Motor neuron (in vitro differentiated cells): Measurements from ENCODE around the gene PLB1. TPM values are rescaled to one million over a fixed set of nuclear protein-coding genes. Genes with fewer than 3 reads are reported as not detected.
"Not testable (repeated sequence)": the region's sequence is repeated elsewhere in the genome, so short reads cannot be mapped to it uniquely, and the experiment has no call there.

Experiments
- ATAC-seq, 8 experiments: fragments of 200-7000 bp; cut with Tn5 transposase; replicated peaks in 6 of 8; 2 replicates each; pipeline ENCODE4 v1.8.0; 2021; ENCODE audit warnings: mild to moderate bottlenecking in 8 of 8, moderate library complexity in 8 of 8
- H3K27ac ChIP-seq, 2 donors: fragments of 250-450 bp; sonication (Bioruptor Pico); 2 replicates each; pipeline ENCODE4 v1.9.0; 2021; ENCODE audit warnings: antibody characterized with exemption in 2 of 2, mild to moderate bottlenecking in 2 of 2, moderate library complexity in 1 of 2
- H3K4me1 ChIP-seq, 2 donors: fragments of 250-450 bp; sonication (Bioruptor Pico); replicated peaks in 1 of 2; 2 replicates each; pipeline ENCODE4 v1.6.1; 2021; ENCODE audit warnings: antibody characterized with exemption in 2 of 2, mild to moderate bottlenecking in 2 of 2, moderate library complexity in 1 of 2
- H3K4me3 ChIP-seq, 5 donors: fragments of 250-450 bp; sonication (Bioruptor Pico); 2 replicates each; pipeline ENCODE4 v1.9.0; 2021; ENCODE audit warnings: antibody characterized with exemption in 5 of 5, mild to moderate bottlenecking in 5 of 5, moderate library complexity in 4 of 5
- WGBS, 10 experiments: fragments of 450-650 bp; shearing (Covaris generic); methylation state at CpG; one replicate each; pipeline ENCODE4 v1.0.0; 2022; 5-methylcytosine and 5-hydroxymethylcytosine counted together
- in situ Hi-C, 9 experiments: fragments of 400-800 bp; cut with MboI; loops; one replicate each; pipeline ENCODE4 v1.15.0; 2021; ENCODE audit warnings: low sequenced_read_pairs in 9 of 9, low pct_unique_long_range_greater_than_20kb in 2 of 9; ENCODE audit not compliant: unreplicated experiment in 9 of 9
- total RNA-seq, 8 experiments: library from RNA; unstranded; fragments of 300-600 nt; gene quantifications; 2 replicates each; pipeline versions ENCODE4 v1.2.3 to v1.2.4, GENCODE V29; 2022

PLB1 gene
- total RNA-seq, 8 experiments from 2014 or later: 0.49 to 3.3 (median 1.3) TPM

- WGBS, 10 experiments: 67 to 80% methylated on average over 1 of the region's 5 CpGs; no CpG with 5 or more reads in 8 of the 10 experiments
- in situ Hi-C loops: no loop called here
- peak in 3 of 8 experiments; percentile 78 to 95 (median 82) for ATAC-seq
- H3K4me1 ChIP-seq: no peaks in the 10 kb centered on the region
- H3K27ac ChIP-seq: no peak overlapping the region
- no peak overlapping the region for H3K4me3 ChIP-seq
These were observed 24.6 kb upstream of the PLB1 start for GRCh38 chr2:28471214-28471613.

- ATAC-seq: no peak
- WGBS, 10 experiments: 20 to 67% methylated on average over 1 to 4 of the region's 4 CpGs; no CpG with 5 or more reads in 8 of the 10 experiments
- Histone ChIP-seq H3K27ac (no peak overlapping the region), H3K4me3 (no peak overlapping the region), H3K4me1 (no peaks in the 10 kb centered on the region)
- in situ Hi-C loops: no loop called here
These were observed 24.1 kb upstream of the PLB1 start for GRCh38 chr2:28471701-28472236.

- ATAC-seq, H3K4me3 ChIP-seq, H3K27ac ChIP-seq, H3K4me1 ChIP-seq, in situ Hi-C loops: not testable (repeated sequence)
- 60 to 100% methylated on average over 3 to 5 of the region's 20 CpGs; no CpG with 5 or more reads in 8 of the 10 experiments for WGBS, 10 experiments
These were observed 23.2 kb upstream of the PLB1 start for GRCh38 chr2:28472641-28473040.

GRCh38 chr2:28475088-28475595 lies 20.7 kb upstream of the PLB1 start:
- in situ Hi-C loops: no loop called here
- no peak overlapping the region for H3K27ac ChIP-seq
- H3K4me3 ChIP-seq: no peak overlapping the region
- WGBS, 10 experiments: 8 to 100% (median 80%) methylated on average over 1 to 3 of the region's 3 CpGs; no CpG with 5 or more reads in 1 of the 10 experiments
- ATAC-seq: no peak
- no peaks in the 10 kb centered on the region for H3K4me1 ChIP-seq

GRCh38 chr2:28477087-28477486 lies 18.8 kb upstream of the PLB1 start:
- in situ Hi-C loops: no loop called here
- no peaks in the 10 kb centered on the region for H3K4me1 ChIP-seq
- H3K4me3 ChIP-seq: no peak overlapping the region
- 0 to 83% (median 57%) methylated on average over 1 to 2 of the region's 2 CpGs; no CpG with 5 or more reads in 6 of the 10 experiments for WGBS, 10 experiments
- no peak overlapping the region for H3K27ac ChIP-seq
- no peak for ATAC-seq

GRCh38 chr2:28477645-28478044 lies 18.2 kb upstream of the PLB1 start:
- ATAC-seq: no peak
- in situ Hi-C loops: no loop called here
- Histone ChIP-seq H3K4me3 (no peak overlapping the region), H3K27ac (no peak overlapping the region), H3K4me1 (no peaks in the 10 kb centered on the region)
- WGBS, 10 experiments: 25 to 93% (median 37%) methylated on average over 2 of the region's 3 CpGs; no CpG with 5 or more reads in 7 of the 10 experiments

- Histone ChIP-seq H3K4me3 (no peak overlapping the region), H3K27ac (no peak overlapping the region), H3K4me1 (no peaks in the 10 kb centered on the region)
- in situ Hi-C loops: no loop called here
- ATAC-seq: peak in 2 of 8 experiments; percentile 46 to 78
- WGBS, 10 experiments: 32 to 100% (median 58%) methylated on average over 1 to 5 of the region's 5 CpGs; no CpG with 5 or more reads in 1 of the 10 experiments
These were observed 15.3 kb upstream of the PLB1 start for GRCh38 chr2:28480403-28481049.

GRCh38 chr2:28481905-28482304 lies 14.0 kb upstream of the PLB1 start:
- in situ Hi-C loops: no loop called here
- Histone ChIP-seq H3K27ac (no peak overlapping the region), H3K4me1 (no peaks in the 10 kb centered on the region), H3K4me3 (no peak overlapping the region)
- 32 to 100% (median 67%) methylated on average over 1 to 4 of the region's 4 CpGs; no CpG with 5 or more reads in 3 of the 10 experiments for WGBS, 10 experiments
- peak in 2 of 8 experiments; percentile 65 to 69 for ATAC-seq

GRCh38 chr2:28484835-28485234 lies 11.0 kb upstream of the PLB1 start:
- Histone ChIP-seq H3K4me1 (no peaks in the 10 kb centered on the region), H3K4me3 (no peak overlapping the region), H3K27ac (no peak overlapping the region)
- no peak for ATAC-seq
- WGBS, 10 experiments: 74 to 100% (median 83%) methylated on average over 1 to 3 of the region's 3 CpGs; no CpG with 5 or more reads in 2 of the 10 experiments
- in situ Hi-C loops: no loop called here

GRCh38 chr2:28486526-28486925 lies 9.3 kb upstream of the PLB1 start:
- in situ Hi-C loops: no loop called here
- WGBS, 10 experiments: 0 to 97% (median 74%) methylated on average over 1 to 4 of the region's 4 CpGs; no CpG with 5 or more reads in 3 of the 10 experiments
- Histone ChIP-seq H3K27ac (no peak overlapping the region), H3K4me1 (no peaks in the 10 kb centered on the region), H3K4me3 (no peak overlapping the region)
- no peak for ATAC-seq

GRCh38 chr2:28487258-28487657 lies 8.6 kb upstream of the PLB1 start:
- in situ Hi-C loops: no loop called here
- ATAC-seq: no peak
- no peaks in the 10 kb centered on the region for H3K4me1 ChIP-seq
- H3K4me3 ChIP-seq: no peak overlapping the region
- H3K27ac ChIP-seq: no peak overlapping the region
- 62 to 100% (median 79%) methylated on average over 1 to 4 of the region's 4 CpGs; no CpG with 5 or more reads in 2 of the 10 experiments for WGBS, 10 experiments

- WGBS, 10 experiments: 60 to 100% methylated on average over 1 of the region's 6 CpGs; no CpG with 5 or more reads in 8 of the 10 experiments
- Histone ChIP-seq H3K4me1 (no peaks in the 10 kb centered on the region), H3K4me3 (no peak overlapping the region), H3K27ac (no peak overlapping the region)
- no peak for ATAC-seq
- in situ Hi-C loops: no loop called here
These were observed 7.6 kb upstream of the PLB1 start for GRCh38 chr2:28488083-28488830.
